A549 (cell line): ENCODE measurements around the gene PIBF1.

Source experiments
- CBX8 ChIP-seq: fragments of 200-600 bp; sonication (generic); IDR thresholded peaks from 2 replicates; pipeline ENCODE4 v1.6.1; 2016
- CEBPB ChIP-seq, 2 experiments: fragments of >200 bp in 1 of 2; sonication (Bioruptor Twin) in 1 of 2; formaldehyde crosslinking in 1 of 2; IDR thresholded peaks; 2 replicates each; pipeline ENCODE4 v1.6.1; 2012 to 2016
- JUN ChIP-seq, 2 experiments: fragments of >200 bp; sonication (Bioruptor Twin); formaldehyde crosslinking; IDR thresholded peaks; 2 replicates in 1 of 2; 3 replicates in 1 of 2; pipeline ENCODE4 v1.6.1; 2016 to 2017
- KDM5A ChIP-seq: fragments of 200-600 bp; sonication (generic); IDR thresholded peaks from 2 replicates; pipeline ENCODE4 v1.6.1; 2016; ENCODE audit warnings: antibody characterized with exemption, mild to moderate bottlenecking
- MAFK ChIP-seq: fragments of 450-650 bp; IDR thresholded peaks from 2 replicates; pipeline ENCODE4 v1.6.1; 2014; ENCODE audit not compliant: partially characterized antibody
- NR3C1 ChIP-seq: fragments of >200 bp; sonication (Bioruptor Twin); formaldehyde crosslinking; IDR thresholded peaks from 3 replicates; pipeline ENCODE4 v1.6.1; 2017
- PHF8 ChIP-seq: fragments of 200-600 bp; sonication (generic); IDR thresholded peaks from 2 replicates; pipeline ENCODE4 v1.6.1; 2016; ENCODE audit warnings: low read depth, mild to moderate bottlenecking, antibody characterized with exemption, moderate library complexity, borderline replicate concordance
- POLR2A ChIP-seq: IDR thresholded peaks from 2 replicates; pipeline ENCODE4 v1.6.1; 2012; ENCODE audit warnings: mild to moderate bottlenecking, low read length
- POLR2AphosphoS2 ChIP-seq: conservative IDR thresholded peaks from 2 replicates; pipeline ENCODE4 v1.6.1; 2012; ENCODE audit warnings: low read length, improper control_type of control experiment, inconsistent platforms
- TF ChIP-seq, protein P1 (sequence below): fragments of >200 bp; sonication (Bioruptor Twin); formaldehyde crosslinking; IDR thresholded peaks from 3 replicates; pipeline ENCODE4 v1.5.1; 2016
- TF ChIP-seq, protein P2 (sequence below): IDR thresholded peaks from 2 replicates; pipeline ENCODE4 v1.6.1; 2012
- TF ChIP-seq, protein P3 (sequence below): fragments of 200-600 bp; sonication (generic); IDR thresholded peaks from 2 replicates; pipeline ENCODE4 v1.6.1; 2016; ENCODE audit warnings: antibody characterized with exemption, mild to moderate bottlenecking, moderate library complexity
- TF ChIP-seq, protein P4 (sequence below): fragments of 450-650 bp; IDR thresholded peaks from 2 replicates; pipeline ENCODE4 v1.6.1; 2014; ENCODE audit warnings: antibody characterized with exemption

DNA sequence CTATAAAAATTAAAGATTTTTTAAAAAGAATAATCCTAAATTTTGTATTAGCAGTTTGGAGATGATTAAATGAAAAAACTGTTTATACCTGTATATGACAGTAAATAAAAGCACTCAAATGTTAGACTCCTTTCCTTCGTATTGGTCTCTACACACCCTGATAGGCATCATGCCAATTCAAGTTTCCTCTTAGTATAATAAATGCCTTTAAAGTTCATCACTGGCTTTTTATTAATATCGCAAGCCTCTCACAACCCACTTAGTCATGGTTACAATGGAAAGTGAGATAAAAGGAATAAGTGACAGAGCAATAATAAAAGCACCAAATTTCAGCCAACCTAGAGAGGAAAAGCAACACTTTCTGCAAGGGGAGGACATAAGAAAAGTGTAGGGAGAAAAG, 102.2 kb downstream of the PIBF1 start:
- TF ChIP-seq, protein P1, sequence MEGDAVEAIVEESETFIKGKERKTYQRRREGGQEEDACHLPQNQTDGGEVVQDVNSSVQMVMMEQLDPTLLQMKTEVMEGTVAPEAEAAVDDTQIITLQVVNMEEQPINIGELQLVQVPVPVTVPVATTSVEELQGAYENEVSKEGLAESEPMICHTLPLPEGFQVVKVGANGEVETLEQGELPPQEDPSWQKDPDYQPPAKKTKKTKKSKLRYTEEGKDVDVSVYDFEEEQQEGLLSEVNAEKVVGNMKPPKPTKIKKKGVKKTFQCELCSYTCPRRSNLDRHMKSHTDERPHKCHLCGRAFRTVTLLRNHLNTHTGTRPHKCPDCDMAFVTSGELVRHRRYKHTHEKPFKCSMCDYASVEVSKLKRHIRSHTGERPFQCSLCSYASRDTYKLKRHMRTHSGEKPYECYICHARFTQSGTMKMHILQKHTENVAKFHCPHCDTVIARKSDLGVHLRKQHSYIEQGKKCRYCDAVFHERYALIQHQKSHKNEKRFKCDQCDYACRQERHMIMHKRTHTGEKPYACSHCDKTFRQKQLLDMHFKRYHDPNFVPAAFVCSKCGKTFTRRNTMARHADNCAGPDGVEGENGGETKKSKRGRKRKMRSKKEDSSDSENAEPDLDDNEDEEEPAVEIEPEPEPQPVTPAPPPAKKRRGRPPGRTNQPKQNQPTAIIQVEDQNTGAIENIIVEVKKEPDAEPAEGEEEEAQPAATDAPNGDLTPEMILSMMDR, result no peak
- TF ChIP-seq CBX8, result no peak
- TF ChIP-seq CEBPB (IDR thresholded peaks at IDR 0.05), result no peak
- no peak for TF ChIP-seq JUN (IDR thresholded peaks at IDR 0.05)
- TF ChIP-seq, protein P2, sequence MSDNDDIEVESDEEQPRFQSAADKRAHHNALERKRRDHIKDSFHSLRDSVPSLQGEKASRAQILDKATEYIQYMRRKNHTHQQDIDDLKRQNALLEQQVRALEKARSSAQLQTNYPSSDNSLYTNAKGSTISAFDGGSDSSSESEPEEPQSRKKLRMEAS, result no peak
- TF ChIP-seq, protein P3, sequence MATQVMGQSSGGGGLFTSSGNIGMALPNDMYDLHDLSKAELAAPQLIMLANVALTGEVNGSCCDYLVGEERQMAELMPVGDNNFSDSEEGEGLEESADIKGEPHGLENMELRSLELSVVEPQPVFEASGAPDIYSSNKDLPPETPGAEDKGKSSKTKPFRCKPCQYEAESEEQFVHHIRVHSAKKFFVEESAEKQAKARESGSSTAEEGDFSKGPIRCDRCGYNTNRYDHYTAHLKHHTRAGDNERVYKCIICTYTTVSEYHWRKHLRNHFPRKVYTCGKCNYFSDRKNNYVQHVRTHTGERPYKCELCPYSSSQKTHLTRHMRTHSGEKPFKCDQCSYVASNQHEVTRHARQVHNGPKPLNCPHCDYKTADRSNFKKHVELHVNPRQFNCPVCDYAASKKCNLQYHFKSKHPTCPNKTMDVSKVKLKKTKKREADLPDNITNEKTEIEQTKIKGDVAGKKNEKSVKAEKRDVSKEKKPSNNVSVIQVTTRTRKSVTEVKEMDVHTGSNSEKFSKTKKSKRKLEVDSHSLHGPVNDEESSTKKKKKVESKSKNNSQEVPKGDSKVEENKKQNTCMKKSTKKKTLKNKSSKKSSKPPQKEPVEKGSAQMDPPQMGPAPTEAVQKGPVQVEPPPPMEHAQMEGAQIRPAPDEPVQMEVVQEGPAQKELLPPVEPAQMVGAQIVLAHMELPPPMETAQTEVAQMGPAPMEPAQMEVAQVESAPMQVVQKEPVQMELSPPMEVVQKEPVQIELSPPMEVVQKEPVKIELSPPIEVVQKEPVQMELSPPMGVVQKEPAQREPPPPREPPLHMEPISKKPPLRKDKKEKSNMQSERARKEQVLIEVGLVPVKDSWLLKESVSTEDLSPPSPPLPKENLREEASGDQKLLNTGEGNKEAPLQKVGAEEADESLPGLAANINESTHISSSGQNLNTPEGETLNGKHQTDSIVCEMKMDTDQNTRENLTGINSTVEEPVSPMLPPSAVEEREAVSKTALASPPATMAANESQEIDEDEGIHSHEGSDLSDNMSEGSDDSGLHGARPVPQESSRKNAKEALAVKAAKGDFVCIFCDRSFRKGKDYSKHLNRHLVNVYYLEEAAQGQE, result no peak
- no peak for TF ChIP-seq KDM5A
- no peak for TF ChIP-seq PHF8
- no peak for TF ChIP-seq NR3C1
- no peak for TF ChIP-seq POLR2AphosphoS2
- TF ChIP-seq POLR2A, result no peak
- TF ChIP-seq, protein P4, sequence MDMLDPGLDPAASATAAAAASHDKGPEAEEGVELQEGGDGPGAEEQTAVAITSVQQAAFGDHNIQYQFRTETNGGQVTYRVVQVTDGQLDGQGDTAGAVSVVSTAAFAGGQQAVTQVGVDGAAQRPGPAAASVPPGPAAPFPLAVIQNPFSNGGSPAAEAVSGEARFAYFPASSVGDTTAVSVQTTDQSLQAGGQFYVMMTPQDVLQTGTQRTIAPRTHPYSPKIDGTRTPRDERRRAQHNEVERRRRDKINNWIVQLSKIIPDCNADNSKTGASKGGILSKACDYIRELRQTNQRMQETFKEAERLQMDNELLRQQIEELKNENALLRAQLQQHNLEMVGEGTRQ, result no peak
- no peak for TF ChIP-seq MAFK
